Kidney (tissue), 14 donors: ENCODE measurements around the gene DDX39A. TPM values are rescaled to one million over a fixed set of nuclear protein-coding genes. Genes with fewer than 3 reads are reported as not detected.

Experiments
- DNase-seq, 5 donors: peaks; one replicate each; pipeline ENCODE4 v3.0.0-alpha.2; 2013 to 2020
- FAIRE-seq: peaks from 2 replicates; lab custom pipeline; 2012; peaks lifted over from hg19 to GRCh38; lab: Jason Lieb, UNC
- H3K27ac ChIP-seq, 2 donors: one replicate each; pipeline ENCODE4 v1.7.0; 2013; ENCODE audit warnings: low read depth in 2 of 2, low read length in 2 of 2, inconsistent platforms in 1 of 2
- H3K27me3 ChIP-seq: one replicate; pipeline ENCODE4 v1.7.1; 2013; ENCODE audit warnings: low read length, inconsistent platforms; ENCODE audit not compliant: control insufficient read depth, insufficient read depth
- H3K36me3 ChIP-seq, 3 donors: one replicate each; pipeline versions ENCODE4 v1.7.0 to v1.7.1; 2013; ENCODE audit warnings: low read length in 3 of 3, control low read depth in 1 of 3, inconsistent platforms in 1 of 3; ENCODE audit not compliant: insufficient read depth in 3 of 3, control insufficient read depth in 2 of 3
- H3K4me1 ChIP-seq, 3 donors: one replicate each; pipeline versions ENCODE4 v1.7.0 to v1.7.1; 2013; ENCODE audit warnings: low read length in 3 of 3, inconsistent platforms in 1 of 3, low read depth in 1 of 3; ENCODE audit not compliant: control insufficient read depth in 2 of 3, insufficient read depth in 2 of 3
- H3K4me3 ChIP-seq, 3 donors: one replicate each; pipeline versions ENCODE4 v1.7.0 to v1.8.1; 2013; ENCODE audit warnings: low read length in 3 of 3, control low read depth in 1 of 3, inconsistent platforms in 1 of 3
- H3K9ac ChIP-seq, 3 donors: one replicate each; pipeline versions ENCODE4 v1.7.0 to v1.7.1; 2013; ENCODE audit warnings: low read length in 3 of 3, control low read depth in 1 of 3, inconsistent platforms in 1 of 3
- H3K9me3 ChIP-seq, 3 donors: one replicate each; pipeline versions ENCODE4 v1.7.0 to v1.7.1; 2013; ENCODE audit warnings: low read length in 3 of 3, control low read depth in 1 of 3, inconsistent platforms in 1 of 3; ENCODE audit not compliant: control insufficient read depth in 2 of 3, insufficient read depth in 1 of 3
- intact Hi-C: fragments of 100-400 bp; cut with DNase I; formaldehyde crosslinking; loops from one replicate; pipeline ENCODE4 v1.11.1; 2022
- polyA plus RNA-seq: library from polyadenylated mRNA; stranded (reverse); fragments of 350-450 nt; fragmentation: Illumina TruSeq; extraction: RNeasy Lipid Tissue Mini Kit (QIAGEN cat#74804); gene quantifications from one replicate; pipeline ENCODE4 v1.2.3, GENCODE V29; 2014; ENCODE audit warnings: low read depth, low replicate concordance; ENCODE audit not compliant: insufficient read depth
- total RNA-seq: library from RNA; stranded (reverse); fragmentation: NEBNext Ultra II Directional; extraction: Animal tissue kit (Norgen Biotek cat#: 25700); gene quantifications from one replicate; pipeline ENCODE4 v1.2.1, GENCODE V29; 2021
- TF ChIP-seq, protein P1 (sequence below): IDR thresholded peaks from 3 replicates; pipeline ENCODE4 v1.5.1; 2012; ENCODE audit warnings: mild to moderate bottlenecking, moderate library complexity, borderline replicate concordance; ENCODE audit not compliant: insufficient read depth; ENCODE audit errors: extremely low read depth
- donor health status: control.
- donor health status: control.
- donor health status: control.
- donor health status: control.
- donor health status: control.
- donor health status: DM: yes; HTN: yes; CAD: no.
- donor health status: Normal renal cell carcinoma (clear cell type).

Gene DDX39A
- total and polyA plus RNA-seq, 2 donors from 2014 or later: 35.6 to 53.8 TPM

DNA sequence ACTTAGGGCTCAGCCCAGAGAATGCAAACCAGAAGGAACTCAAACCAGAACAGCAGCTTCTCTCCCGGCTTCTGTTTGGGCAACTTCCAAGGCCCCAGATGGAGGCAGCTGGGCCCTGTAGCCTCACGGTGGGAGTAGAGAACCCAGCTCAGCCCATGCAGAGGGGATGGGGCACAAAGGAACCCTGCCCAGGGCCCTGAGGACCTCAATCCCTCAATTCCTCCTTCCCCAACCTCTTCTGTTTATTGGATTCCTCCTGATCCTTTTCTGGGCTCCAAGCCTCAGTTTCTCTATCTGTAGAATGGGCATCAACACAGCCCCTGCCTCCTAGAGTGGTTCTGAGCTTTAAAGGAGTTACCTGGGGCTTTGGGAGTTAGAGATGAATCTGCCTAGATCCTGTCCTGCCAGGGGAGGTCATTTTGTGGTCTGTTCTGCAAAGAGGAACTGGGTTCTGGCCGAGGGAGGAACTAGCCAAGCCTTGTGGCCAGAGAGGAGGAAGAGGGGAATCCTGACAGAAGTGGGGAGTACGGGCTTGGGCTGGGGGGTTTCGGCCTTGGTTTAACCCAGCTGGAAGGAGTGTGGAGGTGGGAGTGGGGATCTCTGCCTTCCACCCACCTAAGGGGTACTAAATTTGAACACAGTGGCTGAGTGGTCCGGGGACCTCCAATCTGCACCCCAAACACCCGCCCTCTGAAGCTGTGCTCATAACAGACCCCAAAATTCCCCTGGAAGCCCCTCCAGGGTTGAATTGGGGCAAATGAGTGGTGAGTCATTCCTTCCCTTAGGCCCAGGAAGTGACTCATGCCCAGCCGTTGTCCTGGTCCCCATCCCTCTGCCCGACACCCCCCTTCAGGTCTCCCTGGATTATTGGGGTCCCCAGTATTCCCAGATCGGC is 35.2 kb downstream of the DDX39A start:
- Histone ChIP-seq H3K36me3 (no peaks in the 10 kb centered on the region), H3K27ac (peak overlapping the region; percentile 65 to 84), H3K9me3 (no peaks in the 10 kb centered on the region), H3K27me3 (no peaks in the 10 kb centered on the region), H3K9ac (peak overlapping the region in 2 of 3 donors; percentile 32 to 67), H3K4me1 (peaks cover 0 to 2% (median 0%) of the 10 kb centered on the region in 3 donors), H3K4me3 (peak overlapping the region; percentile 12 to 50 (median 18))
- DNase-seq (peak in 1 of 5 donors; percentile 62), FAIRE-seq (no peak)
- intact Hi-C loops: no loop called here
- TF ChIP-seq, protein P1, sequence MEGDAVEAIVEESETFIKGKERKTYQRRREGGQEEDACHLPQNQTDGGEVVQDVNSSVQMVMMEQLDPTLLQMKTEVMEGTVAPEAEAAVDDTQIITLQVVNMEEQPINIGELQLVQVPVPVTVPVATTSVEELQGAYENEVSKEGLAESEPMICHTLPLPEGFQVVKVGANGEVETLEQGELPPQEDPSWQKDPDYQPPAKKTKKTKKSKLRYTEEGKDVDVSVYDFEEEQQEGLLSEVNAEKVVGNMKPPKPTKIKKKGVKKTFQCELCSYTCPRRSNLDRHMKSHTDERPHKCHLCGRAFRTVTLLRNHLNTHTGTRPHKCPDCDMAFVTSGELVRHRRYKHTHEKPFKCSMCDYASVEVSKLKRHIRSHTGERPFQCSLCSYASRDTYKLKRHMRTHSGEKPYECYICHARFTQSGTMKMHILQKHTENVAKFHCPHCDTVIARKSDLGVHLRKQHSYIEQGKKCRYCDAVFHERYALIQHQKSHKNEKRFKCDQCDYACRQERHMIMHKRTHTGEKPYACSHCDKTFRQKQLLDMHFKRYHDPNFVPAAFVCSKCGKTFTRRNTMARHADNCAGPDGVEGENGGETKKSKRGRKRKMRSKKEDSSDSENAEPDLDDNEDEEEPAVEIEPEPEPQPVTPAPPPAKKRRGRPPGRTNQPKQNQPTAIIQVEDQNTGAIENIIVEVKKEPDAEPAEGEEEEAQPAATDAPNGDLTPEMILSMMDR: no peak

DNA sequence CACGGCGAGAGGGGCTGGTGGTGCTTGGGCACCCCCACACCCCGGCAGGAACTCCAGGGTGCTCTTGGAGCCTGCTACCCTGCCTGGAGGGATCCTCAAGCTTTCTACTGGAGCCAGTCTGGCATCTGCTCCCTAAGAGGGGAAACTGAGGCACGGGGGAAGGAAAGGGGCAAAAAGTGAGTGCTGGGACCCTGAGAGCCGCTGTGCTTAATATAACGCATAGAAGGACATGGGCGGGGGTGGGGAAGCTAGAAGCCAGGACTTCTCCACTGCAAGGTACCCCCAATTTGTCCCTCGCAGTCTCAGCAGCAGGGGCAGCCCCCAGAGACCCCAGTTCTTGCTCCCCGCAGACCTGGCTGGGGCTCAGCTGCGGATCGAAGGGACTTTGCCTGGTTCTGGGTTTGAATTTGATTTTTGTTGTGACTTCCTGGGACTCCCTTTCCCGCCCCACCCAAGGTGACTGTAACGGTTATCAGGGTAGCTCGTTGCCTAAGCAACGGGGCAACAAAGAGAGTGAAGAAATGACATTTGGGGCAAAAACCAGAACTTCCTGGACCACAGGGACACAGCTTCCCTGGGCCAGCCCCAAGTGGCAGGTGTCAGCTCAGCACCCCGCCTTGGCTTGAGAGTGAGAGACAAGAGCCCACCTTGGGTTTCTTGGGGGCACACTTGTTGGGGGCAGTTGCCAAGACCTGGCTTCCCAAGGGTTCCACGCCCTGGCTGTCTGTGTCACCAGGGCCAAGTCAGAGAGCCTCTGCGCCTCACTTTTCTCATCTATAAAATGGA is 37.3 kb downstream of the DDX39A start:
- H3K9me3 ChIP-seq: no peaks in the 10 kb centered on the region
- H3K27me3 ChIP-seq: no peaks in the 10 kb centered on the region
- TF ChIP-seq, protein P1: no peak
- peak in 1 of 5 donors; percentile 44 for DNase-seq
- H3K27ac ChIP-seq: peak overlapping the region; percentile 29 to 83
- FAIRE-seq: no peak
- peak overlapping the region in 2 of 3 donors; percentile 15 to 67 for H3K9ac ChIP-seq
- H3K36me3 ChIP-seq: no peaks in the 10 kb centered on the region
- peak overlapping the region; percentile 45 to 71 (median 63) for H3K4me3 ChIP-seq
- peaks cover 0 to 2% (median 0%) of the 10 kb centered on the region in 3 donors for H3K4me1 ChIP-seq
- intact Hi-C loops: no loop called here

DNA sequence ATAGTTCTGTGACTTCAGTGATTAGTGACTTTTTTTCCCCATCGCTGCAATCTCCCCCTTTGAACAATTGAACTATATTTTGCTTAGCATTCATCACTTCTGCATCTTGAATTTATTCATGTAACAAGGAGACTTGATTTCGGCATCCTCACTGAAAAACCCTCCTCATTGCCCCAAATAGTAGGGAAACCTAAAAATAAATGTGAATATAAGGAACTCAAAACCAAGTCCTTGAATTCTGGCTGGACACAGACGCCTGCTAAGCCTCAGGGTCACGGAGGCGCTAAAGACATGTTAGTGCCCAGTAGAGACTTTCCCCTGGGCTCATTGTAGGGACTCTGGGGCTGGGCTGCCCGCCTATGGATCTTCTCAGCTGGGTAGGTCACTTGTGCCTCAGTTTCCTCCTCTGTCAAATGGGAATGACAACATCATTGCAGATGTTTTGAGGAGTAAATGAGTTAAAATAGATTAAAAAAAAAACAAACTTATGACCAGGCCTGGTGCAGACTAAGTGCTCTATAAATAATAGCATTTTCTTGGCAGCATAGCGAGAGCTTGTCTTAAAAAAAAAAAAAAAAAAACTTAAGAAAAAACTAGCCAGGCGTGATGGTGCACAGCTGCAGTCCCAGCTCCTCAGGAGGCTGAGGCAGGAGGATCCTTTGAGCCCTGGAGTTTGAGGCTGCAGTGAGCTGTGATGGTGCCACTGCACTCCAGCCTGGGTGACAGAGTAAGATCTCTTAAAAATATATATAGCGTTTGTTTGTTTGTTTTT is 39.7 kb downstream of the DDX39A start:
- intact Hi-C loops: no loop called here
- Histone ChIP-seq H3K36me3 (no peaks in the 10 kb centered on the region), H3K27me3 (no peaks in the 10 kb centered on the region), H3K4me3 (no peak overlapping the region), H3K9me3 (no peaks in the 10 kb centered on the region), H3K4me1 (peaks cover 0 to 7% (median 0%) of the 10 kb centered on the region in 3 donors), H3K27ac (no peak overlapping the region), H3K9ac (no peak overlapping the region)
- DNase-seq: peak in 1 of 5 donors; percentile 65
- no peak for FAIRE-seq
- TF ChIP-seq, protein P1: no peak
